Activated T-cell treated with anti-CD3 and anti-CD28 coated beads for 48 hours (primary cell): ENCODE results near the gene C5orf63.
A peak's percentile ranks its signal among the peaks of the same experiment; 100 is the strongest.
"Not testable (repeated sequence)": the region's sequence is repeated elsewhere in the genome, so short reads cannot be mapped to it uniquely, and the experiment has no call there.

ENCODE experiments used
- DNase-seq: peaks from one replicate; pipeline ENCODE4 v3.0.0-alpha.2; 2020; ENCODE audit warnings: low read depth

C5orf63 gene

GRCh38 chr5:127072861-127073846 is at the start of gene C5orf63:
Gene C5orf63 (minus strand): TSS chr5:127073502. CDS start chr5:127058995, 14,507 bp downstream.
- DNase-seq, result peak; percentile 76

- DNase-seq, result no peak
Measured at GRCh38 chr5:127112347-127112864, 39.1 kb upstream of the C5orf63 start.

- no peak for DNase-seq
Measured at GRCh38 chr5:127111112-127111511, 37.8 kb upstream of the C5orf63 start.

- not testable (repeated sequence) for DNase-seq
Measured at GRCh38 chr5:127108624-127109260, 35.4 kb upstream of the C5orf63 start.

GRCh38 chr5:127101935-127102334 is 28.6 kb upstream of the C5orf63 start:
- DNase-seq, result no peak

GRCh38 chr5:127101533-127101932 is 28.2 kb upstream of the C5orf63 start:
- no peak for DNase-seq

- no peak for DNase-seq
Measured at GRCh38 chr5:127098241-127098640, 24.9 kb upstream of the C5orf63 start.

- no peak for DNase-seq
Measured at GRCh38 chr5:127097278-127097677, 24.0 kb upstream of the C5orf63 start.

- no peak for DNase-seq
Measured at GRCh38 chr5:127096328-127096993, 23.2 kb upstream of the C5orf63 start.

- DNase-seq, result no peak
Measured at GRCh38 chr5:127094161-127094814, 21.0 kb upstream of the C5orf63 start.

- no peak for DNase-seq
Measured at GRCh38 chr5:127092690-127093089, 19.4 kb upstream of the C5orf63 start.

GRCh38 chr5:127089191-127089590 is 15.9 kb upstream of the C5orf63 start:
- no peak for DNase-seq

GRCh38 chr5:127088251-127088650 is 14.9 kb upstream of the C5orf63 start:
- no peak for DNase-seq

- DNase-seq, result no peak
Measured at GRCh38 chr5:127086589-127086988, 13.3 kb upstream of the C5orf63 start.

- DNase-seq, result no peak
Measured at GRCh38 chr5:127085796-127086195, 12.5 kb upstream of the C5orf63 start.

GRCh38 chr5:127085371-127085770 is 12.1 kb upstream of the C5orf63 start:
- DNase-seq, result no peak

GRCh38 chr5:127084656-127085055 is 11.4 kb upstream of the C5orf63 start:
- DNase-seq, result no peak

- DNase-seq, result no peak
Measured at GRCh38 chr5:127083711-127084110, 10.4 kb upstream of the C5orf63 start.

- no peak for DNase-seq
Measured at GRCh38 chr5:127079994-127080491, 6.7 kb upstream of the C5orf63 start.

GRCh38 chr5:127077366-127077765 is 4.1 kb upstream of the C5orf63 start:
- no peak for DNase-seq

GRCh38 chr5:127076315-127077129 is 3.2 kb upstream of the C5orf63 start:
- DNase-seq, result no peak
